GM12872 (cell line): ENCODE data around the gene DLST.

Experiments used
- TF ChIP-seq, protein P1 (sequence below): IDR thresholded peaks from 3 replicates; pipeline ENCODE4 v1.5.1; 2011; ENCODE audit warnings: low read depth, mild to moderate bottlenecking, low read length, moderate library complexity; ENCODE audit not compliant: insufficient read depth

Gene DLST

GRCh38 chr14:74875204-74875603, 6.5 kb upstream of the DLST start:
- TF ChIP-seq, protein P1, sequence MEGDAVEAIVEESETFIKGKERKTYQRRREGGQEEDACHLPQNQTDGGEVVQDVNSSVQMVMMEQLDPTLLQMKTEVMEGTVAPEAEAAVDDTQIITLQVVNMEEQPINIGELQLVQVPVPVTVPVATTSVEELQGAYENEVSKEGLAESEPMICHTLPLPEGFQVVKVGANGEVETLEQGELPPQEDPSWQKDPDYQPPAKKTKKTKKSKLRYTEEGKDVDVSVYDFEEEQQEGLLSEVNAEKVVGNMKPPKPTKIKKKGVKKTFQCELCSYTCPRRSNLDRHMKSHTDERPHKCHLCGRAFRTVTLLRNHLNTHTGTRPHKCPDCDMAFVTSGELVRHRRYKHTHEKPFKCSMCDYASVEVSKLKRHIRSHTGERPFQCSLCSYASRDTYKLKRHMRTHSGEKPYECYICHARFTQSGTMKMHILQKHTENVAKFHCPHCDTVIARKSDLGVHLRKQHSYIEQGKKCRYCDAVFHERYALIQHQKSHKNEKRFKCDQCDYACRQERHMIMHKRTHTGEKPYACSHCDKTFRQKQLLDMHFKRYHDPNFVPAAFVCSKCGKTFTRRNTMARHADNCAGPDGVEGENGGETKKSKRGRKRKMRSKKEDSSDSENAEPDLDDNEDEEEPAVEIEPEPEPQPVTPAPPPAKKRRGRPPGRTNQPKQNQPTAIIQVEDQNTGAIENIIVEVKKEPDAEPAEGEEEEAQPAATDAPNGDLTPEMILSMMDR, result no peak

- TF ChIP-seq, protein P1, result no peak
Measured at GRCh38 chr14:74875941-74876913, 5.5 kb upstream of the DLST start, which contains the start of gene PROX2. Gene PROX2 (minus strand): TSS chr14:74876145. CDS start chr14:74863834, 12,311 bp downstream.

DNA sequence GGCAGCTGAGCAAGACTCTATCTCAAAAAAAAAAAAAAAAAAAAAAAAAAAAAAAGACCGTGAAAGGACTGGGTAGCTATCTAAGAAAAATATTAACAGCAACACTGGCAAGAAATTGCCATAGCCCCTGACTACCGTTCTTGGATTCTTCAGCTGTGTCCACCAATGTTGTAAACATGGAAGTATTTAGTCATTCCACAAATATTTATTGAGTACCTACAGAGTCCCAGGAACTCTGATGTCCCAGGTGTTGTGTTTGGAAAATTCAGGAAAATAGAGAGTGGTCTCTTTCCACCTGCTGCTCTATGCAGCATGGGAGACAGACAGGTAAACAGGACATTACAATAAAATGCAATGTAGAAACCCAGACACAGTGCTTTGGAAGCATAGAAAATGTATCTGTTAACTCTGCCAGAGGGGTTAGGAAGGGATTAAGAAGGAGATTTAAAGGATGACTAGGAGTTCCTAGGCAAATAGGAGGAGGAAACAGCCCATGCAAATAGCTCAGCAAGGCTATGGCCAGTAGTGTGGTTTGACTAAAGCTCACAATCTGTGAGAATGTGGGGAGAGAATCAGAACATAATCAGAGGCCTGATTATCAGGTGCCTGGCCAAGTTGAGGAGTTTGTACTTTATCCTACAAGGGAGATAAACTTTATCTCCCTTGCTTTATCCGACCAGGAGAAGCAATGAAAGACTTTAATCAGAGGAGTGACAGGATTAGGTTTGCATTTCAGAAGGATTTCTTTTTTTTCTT, 2.1 kb upstream of the DLST start:
- TF ChIP-seq, protein P1, result no peak

- TF ChIP-seq, protein P1, result no peak
Measured at GRCh38 chr14:74882103-74882920, 596 bp downstream of the DLST start.

DNA sequence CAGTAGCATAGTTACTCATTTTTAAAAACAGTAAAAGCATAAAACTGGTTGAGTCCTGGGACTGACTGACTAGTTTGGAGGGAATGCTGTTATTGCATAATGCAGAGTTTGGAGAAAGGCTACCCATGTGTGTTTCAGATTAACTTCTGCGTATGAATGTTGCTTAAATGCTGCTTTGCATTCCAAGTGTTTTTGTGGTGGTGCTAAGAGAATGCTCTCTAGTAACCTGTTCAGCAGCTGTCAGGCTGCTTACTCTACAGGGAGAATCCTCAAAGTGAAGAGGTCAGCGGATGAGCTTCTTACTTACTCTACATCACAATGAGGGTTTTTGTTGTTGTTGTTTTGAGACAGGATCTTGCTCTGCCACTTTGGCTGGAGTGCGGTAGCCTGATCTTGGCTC, 4.3 kb downstream of the DLST start:
- TF ChIP-seq, protein P1, result no peak

GRCh38 chr14:74888164-74889158, 6.7 kb downstream of the DLST start:
- TF ChIP-seq, protein P1, result no peak
